Measurements from ENCODE around the gene DDAH1.
"Not testable (repeated sequence)": the region's sequence is repeated elsewhere in the genome, so short reads cannot be mapped to it uniquely, and the experiment has no call there.

Gene DDAH1

GRCh38 chr1:85359874-85360721 is 104.9 kb downstream of the DDAH1 start:
- DNase-seq (ENCODE audit: low read depth), result no peak

- DNase-seq (ENCODE audit: low read depth), result no peak
Observed at GRCh38 chr1:85358702-85359438, 106.1 kb downstream of the DDAH1 start.

- DNase-seq (ENCODE audit: low read depth), result no peak
Observed at GRCh38 chr1:85357817-85358216, 107.1 kb downstream of the DDAH1 start.

GRCh38 chr1:85356130-85356529 is 108.8 kb downstream of the DDAH1 start:
- no peak for DNase-seq (ENCODE audit: low read depth)

GRCh38 chr1:85352055-85352454 is 112.9 kb downstream of the DDAH1 start:
- DNase-seq (ENCODE audit: low read depth), result no peak

GRCh38 chr1:85351202-85351828 is 113.6 kb downstream of the DDAH1 start:
- no peak for DNase-seq (ENCODE audit: low read depth)

GRCh38 chr1:85349224-85349623 is 115.7 kb downstream of the DDAH1 start:
- DNase-seq (ENCODE audit: low read depth), result no peak

- DNase-seq (ENCODE audit: low read depth), result no peak
Observed at GRCh38 chr1:85347908-85348307, 117.1 kb downstream of the DDAH1 start.

GRCh38 chr1:85347275-85347674 is 117.7 kb downstream of the DDAH1 start:
- not testable (repeated sequence) for DNase-seq (ENCODE audit: low read depth)

- no peak for DNase-seq (ENCODE audit: low read depth)
Observed at GRCh38 chr1:85344256-85344694, 120.7 kb downstream of the DDAH1 start.

- DNase-seq (ENCODE audit: low read depth), result no peak
Observed at GRCh38 chr1:85343612-85344255, 121.2 kb downstream of the DDAH1 start.

- DNase-seq (ENCODE audit: low read depth), result no peak
Observed at GRCh38 chr1:85343213-85343611, 121.7 kb downstream of the DDAH1 start.

- no peak for DNase-seq (ENCODE audit: low read depth)
Observed at GRCh38 chr1:85342207-85342606, 122.8 kb downstream of the DDAH1 start.

- no peak for DNase-seq (ENCODE audit: low read depth)
Observed at GRCh38 chr1:85340427-85340826, 124.5 kb downstream of the DDAH1 start.

- DNase-seq (ENCODE audit: low read depth), result no peak
Observed at GRCh38 chr1:85339656-85340399, 125.1 kb downstream of the DDAH1 start.

GRCh38 chr1:85339089-85339488 is 125.9 kb downstream of the DDAH1 start:
- no peak for DNase-seq (ENCODE audit: low read depth)

- no peak for DNase-seq (ENCODE audit: low read depth)
Observed at GRCh38 chr1:85334962-85335361, 130.0 kb downstream of the DDAH1 start.

GRCh38 chr1:85333186-85333585 is 131.8 kb downstream of the DDAH1 start:
- DNase-seq (ENCODE audit: low read depth), result no peak

- DNase-seq (ENCODE audit: low read depth), result no peak
Observed at GRCh38 chr1:85332575-85332974, 132.4 kb downstream of the DDAH1 start.

- DNase-seq (ENCODE audit: low read depth), result no peak
Observed at GRCh38 chr1:85330711-85331290, 134.2 kb downstream of the DDAH1 start.

- DNase-seq (ENCODE audit: low read depth), result no peak
Observed at GRCh38 chr1:85330214-85330631, 134.7 kb downstream of the DDAH1 start.
